GM18907 (cell line): ENCODE data around the gene SYNPO.

Experiments
- ATAC-seq: cut with Tn5 transposase; IDR thresholded peaks from one replicate; pipeline ENCODE4 v1.9.1; 2021; ENCODE audit warnings: mild to moderate bottlenecking, moderate library complexity; ENCODE audit not compliant: unreplicated experiment

SYNPO gene

DNA sequence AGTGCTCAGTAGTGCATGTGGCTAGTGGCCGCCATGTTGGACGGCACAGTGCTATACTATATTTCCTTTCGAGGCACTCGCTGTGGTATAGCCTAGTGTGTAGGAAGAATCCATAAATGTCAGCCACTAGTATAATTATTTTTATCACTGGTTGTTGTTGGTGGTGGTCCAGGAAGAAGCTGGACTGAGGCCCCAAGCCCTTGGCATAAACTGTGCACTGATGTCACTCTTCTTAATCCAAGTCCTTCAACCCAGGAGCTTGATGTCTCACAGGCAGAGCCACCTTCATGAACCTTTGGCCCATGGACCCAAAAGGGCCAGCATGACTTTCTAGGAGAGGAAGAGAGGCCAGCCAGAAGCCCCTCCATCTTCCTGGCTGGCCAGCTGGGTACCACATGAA lies 32.5 kb upstream of the SYNPO start:
- no peak for ATAC-seq

DNA sequence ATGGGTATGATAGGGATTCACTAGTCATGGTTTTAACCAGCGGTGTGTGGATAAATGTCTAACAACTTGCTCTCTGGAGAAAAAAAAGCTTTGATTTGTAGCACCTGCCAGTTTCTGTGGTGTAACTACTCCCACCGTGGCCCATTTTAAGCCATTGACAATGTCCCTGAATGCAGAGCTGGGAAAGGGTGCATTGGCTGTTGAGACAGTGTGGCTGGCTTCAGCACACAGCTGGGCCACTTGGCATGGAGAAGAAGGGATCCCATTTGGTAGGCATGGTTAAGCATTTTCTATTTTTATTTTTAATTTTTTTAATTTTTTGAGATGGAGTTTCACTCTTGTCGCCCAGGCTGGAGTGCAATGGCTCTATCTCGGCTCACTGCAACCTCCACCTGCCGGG lies 31.5 kb upstream of the SYNPO start:
- ATAC-seq = no peak

DNA sequence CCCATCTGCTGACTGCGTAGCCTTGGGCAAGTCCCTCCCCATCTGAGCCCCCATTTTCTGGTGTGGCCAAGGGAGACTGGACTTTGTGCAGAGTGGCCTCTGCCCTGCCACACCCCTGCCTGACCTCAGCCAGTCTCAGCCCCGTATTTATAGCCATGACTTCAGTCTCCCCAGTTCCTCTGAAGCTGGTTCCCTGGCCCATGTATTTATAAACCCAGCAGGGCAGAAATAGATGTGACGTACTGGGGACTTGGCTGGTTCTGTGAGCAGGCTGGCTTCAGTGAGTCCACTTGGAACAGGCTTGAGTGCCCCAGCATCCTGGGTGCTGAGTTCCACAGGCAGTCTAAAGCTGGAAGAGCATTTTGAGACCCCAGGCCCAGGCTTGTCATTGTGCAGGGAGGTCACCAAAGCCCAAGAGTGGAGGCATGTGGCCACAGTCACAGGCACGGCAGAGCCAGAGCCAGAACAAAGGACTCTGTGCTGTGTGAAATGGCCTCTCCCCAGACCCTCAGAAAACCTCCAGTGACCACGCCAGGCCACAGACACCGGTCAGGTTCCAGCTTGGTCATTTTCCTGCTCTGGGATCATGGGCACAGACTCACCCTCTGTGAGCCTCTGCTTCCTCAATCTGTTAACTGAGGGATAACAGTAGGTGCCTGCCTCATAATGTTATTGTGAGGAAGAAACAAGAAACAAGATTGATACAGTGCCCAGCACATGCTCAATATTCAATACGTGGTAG lies 30.4 kb upstream of the SYNPO start:
- no peak for ATAC-seq

DNA sequence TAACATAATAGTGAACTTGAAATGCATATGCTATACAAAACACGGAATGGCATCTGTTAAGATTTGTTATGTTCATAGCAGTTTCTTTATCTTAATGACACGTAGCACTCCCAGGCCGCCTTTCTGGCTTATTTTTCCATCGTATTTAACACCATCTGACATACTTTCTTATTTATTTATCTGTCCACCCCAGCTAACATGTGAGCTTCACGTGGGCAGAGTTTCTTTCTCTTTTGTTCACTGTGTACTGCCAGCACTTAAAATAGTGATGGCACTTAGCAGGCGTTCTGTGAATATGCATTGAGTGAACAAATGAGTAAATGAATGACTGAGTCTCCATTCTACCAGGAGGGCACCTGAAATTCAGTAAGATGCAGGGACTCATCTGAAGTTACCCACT lies 29.4 kb upstream of the SYNPO start:
- no peak for ATAC-seq

DNA sequence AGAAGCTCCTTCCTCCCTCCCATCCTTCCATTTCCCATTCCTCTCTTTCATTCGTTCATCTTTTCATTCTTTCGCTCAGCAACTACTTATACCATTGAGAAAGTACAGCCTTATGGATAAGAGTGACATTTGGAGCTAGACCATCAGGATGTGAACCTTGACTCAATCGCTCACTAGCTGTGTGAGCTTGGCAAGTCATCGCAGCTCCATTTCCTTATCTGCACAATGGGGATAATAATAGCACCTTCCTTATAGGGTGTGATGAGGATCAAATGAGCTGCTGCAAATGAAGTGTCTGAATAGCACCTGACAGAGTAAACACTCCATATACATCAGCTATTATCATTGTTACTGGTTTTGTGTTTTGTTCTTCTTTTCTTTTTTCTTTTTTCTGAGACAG lies 28.1 kb upstream of the SYNPO start:
- ATAC-seq = no peak

DNA sequence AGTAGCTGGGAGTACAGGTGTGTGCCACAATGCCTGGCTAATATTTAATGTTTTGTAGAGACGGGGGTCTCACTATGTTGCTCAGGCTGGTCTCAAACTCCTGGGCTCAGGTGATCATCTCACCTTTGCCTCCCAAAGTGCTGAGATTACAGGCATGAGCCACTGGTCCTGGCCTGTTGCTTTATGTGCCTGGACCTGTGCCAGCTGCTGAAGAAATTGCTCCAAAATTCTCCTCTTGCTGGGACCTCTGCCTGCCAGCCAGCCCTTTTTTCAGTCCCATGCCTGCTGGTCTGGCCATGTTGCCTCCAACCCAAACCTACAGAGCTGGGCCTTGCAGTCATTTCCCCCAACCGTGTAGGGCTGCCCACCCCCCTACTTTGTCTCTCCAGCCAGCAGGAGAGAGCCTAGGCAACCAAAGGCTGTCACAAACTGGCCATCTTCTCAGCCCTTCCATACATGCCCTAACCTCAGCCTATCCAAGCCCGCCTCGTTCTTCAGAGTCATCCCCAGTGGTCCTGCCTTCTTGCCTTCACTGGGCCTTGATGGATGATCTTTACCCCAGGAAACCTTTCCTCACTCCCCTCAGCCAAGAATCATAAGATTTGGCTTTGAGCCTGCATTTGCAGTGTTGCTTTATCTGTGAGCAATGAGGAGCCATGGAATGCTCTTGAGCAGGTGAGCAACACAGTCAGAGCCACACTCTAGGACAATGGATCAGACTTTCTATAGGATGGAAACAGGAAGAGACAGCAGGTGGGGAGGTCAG lies 27.4 kb upstream of the SYNPO start:
- no peak for ATAC-seq

DNA sequence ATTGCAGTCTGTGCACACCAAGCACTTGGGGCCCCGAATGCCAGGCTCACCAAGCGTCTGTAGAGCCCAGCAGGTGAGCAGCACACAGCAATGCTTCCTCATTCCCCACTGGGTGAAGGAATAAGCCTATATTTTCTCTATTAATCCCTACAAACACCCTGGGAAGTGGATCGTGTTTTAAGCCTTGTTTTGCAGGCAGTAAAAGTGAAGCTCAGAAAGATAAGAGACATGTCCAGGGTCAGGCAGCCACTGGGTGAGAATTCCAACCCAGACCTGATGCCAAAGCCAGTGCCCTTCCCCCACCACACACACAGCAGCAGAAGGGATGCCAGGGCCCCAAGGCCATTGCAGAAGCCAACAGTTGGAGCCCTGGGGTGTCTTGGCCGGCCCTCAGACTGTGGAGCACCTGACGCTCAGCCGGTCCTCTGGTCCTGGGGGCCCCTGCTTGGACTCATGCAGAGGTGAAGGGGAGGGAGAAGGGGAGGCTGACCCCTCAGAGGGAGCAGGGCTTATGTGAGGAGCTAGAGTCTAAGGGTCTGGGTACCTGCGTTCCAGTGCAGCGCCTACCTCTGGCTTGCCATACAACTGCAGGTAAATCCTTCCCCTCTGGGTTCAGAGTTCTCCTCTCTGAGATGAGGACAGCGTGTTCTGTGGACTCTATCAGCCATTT lies 26.3 kb upstream of the SYNPO start:
- ATAC-seq = no peak

DNA sequence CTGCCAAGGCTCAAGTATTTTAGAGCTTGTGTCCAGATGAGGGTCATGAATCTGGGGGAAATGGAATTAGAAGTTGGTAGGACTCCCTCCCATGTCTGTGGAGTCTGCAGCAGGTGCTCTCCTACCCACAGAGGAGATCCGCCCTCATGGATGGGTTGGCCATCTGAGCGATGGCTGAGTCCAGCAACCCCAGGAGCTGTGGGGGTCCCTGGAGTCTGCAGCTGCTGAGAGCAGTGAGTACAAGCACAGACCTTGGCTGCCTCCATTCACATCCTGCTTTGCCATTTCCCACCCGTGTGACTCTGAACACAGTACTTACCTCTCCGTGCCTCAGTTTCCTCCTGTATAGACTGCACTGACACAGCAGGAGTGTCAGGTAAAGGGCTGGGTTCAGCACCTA lies 25.8 kb upstream of the SYNPO start:
- ATAC-seq = no peak

DNA sequence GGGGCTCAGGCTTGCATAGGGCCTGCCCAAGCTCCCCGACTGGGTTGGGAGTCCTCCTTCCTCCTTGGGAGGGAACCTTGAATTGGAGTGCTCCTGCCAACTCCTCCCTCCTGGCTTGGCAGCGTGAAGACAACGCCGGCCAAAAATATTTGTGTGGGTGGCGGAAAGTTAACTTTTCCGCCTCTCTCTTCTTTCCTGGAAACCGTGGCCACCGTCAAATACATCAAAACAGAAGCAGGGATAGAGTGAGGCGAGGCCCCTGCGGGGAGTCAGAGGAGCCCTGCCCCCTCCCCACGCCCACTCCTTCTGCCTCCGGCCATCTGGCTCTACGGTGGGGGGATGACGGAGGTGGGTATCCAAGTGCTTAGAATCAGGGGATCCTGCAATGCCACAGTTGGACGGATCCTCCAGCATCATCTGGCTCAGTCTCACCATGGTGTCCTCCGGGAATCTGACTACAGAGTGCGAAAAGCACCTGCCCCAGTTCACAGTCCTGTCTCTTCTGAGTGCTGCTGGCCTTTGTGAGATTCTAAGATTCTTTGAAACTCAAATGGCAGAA lies 25.2 kb upstream of the SYNPO start:
- ATAC-seq = no peak

DNA sequence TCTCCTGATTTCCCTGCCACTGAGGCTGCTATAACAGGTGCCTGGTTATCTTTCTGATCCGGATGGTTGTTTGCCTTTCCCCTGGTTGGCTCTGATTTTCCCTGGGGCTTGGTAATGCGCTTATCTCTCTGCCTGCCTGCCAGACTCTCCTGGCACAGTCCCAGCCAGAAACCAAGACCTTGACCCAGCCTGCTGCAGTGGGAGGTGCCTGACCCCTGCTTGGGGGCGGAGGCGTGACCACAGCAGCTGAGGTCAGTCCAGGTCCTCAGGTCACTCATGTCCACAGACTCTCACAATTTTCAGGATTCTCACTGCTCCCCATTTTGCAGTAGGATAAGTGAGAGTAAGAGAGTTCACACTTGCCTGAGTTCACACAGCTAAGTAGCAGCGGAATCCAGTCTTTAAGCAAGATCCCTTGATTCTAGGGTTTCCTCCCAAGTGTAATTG lies 24.4 kb upstream of the SYNPO start:
- no peak for ATAC-seq

DNA sequence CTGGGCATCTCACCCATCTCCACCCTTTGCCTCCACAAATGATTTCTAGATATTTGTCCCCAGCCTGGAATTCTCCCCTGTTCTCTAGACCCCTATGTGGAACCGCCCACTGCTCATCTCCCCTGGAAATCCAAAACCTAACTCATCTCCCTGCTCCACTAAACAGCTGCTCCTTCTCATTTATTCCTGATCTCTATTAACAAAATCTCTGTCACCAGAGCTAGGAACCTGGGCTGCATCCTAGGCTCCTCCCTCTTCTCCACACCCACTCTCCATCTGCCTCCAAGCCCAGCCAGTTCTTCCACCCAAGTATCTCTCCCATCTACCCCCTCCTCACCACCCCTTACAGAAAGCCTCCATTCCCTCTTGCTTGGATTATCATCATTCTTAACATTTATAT lies 24.0 kb upstream of the SYNPO start:
- no peak for ATAC-seq

DNA sequence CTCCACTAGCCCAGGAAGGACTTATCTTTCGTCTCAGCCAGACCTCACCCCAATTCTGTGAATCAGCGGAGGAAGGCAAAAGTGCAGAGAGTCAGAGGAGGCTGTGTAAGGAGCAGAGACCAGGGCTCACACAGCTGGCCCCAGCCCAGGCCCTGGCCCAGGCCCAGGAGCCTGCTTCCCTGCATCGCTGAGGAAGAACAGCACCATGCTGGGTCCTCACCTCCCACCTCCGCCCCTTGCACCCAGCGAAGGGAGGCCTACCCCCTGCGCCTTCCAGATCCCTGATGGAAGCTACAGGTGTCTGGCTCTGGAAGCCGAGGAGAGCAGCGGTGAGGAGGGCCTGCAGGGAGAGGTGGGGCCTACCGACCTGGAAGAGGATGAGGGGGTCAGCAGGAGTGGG lies 22.3 kb upstream of the SYNPO start:
- no peak for ATAC-seq

DNA sequence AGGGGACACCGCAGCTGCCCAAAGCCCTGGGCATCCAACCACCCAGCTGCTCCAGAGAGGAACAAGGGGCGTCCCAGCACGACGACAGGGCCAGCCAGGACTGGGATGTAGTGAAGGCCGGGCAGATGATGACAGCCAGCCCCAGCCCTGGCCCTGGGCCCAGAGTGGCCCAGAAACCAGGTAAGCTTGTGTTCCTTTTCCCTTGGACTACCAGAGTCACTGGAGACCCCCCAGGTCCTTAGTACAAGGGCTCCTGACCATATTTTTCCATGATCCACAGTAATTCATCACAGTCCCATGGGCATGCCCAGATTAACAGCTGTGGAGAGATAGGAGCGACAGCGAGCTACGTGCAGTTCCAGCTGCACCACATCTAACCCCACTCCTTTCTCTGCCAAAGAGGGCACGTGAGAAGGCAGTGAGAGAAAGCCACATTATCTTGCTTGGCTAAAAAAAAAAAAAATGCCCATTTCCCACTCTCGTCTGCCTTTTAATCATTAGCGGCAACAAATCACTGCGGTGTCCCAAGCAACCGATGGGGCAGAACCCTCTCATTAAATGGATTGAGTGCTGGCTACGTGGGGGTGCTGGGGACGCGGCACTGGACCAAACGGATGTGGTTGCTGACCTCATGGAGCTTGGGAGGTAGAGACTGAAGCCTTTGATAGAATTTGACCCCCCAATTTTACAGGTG lies 21.7 kb upstream of the SYNPO start:
- no peak for ATAC-seq

DNA sequence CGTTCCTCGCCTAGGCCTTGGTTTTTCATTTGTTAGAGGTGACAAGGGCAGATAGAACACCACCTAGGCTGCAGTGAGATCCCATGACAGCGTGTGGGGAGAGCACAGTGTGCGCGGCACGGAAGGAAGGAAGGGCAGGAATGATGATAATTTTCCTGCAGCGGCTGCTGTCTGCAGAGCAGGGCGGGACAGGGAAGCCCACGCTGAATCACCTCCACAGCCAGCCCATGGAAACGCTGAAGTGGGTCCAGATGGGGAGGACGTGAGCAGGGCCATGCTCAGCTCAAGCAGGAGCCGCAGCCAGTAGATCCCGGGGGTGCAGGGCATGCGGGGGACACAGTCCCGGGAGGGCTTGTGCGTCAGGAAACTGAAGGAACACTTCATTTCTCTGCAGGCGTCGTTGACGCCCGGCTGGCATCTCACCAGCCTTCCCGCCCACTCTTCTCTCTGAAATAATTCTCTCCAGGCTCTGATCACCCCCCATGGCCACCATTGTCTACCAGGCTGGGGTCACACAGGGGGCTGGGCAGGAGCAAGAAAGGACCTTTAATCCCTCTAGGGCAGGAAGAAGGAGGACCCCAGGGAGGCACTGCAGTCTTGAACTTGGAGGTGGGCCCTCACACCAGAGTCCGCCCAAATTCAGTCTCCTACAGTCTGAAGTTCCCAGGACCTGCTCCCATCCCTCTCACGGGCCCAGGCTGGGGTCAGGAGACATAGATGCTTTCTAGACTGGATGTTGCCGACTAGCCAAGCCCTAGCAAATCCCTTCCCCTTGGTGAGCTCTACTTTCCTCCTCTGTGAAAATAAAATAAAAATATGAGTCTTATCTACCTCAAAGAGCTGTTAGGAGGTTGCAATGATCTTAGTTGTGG lies 20.9 kb upstream of the SYNPO start:
- ATAC-seq = no peak

DNA sequence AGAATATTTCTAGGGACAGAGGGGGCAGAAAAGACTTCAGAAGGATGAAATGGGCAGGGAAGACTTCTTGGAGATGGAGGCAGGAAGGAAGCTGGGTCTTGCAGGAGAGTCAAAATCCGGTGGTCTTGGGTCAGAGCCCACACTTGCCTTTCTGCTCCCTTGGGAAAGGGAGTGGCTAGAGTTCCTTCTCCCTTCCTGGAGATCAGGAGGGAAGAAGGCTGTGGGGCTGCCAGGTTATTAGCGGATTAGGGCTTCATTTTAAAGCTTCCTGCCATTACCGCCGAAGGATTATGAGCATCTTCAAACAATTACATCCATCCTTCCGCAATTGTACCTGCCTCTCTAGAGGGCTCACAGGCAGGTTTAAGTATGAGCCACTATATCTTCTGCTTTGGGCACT lies 19.2 kb upstream of the SYNPO start:
- no peak for ATAC-seq

DNA sequence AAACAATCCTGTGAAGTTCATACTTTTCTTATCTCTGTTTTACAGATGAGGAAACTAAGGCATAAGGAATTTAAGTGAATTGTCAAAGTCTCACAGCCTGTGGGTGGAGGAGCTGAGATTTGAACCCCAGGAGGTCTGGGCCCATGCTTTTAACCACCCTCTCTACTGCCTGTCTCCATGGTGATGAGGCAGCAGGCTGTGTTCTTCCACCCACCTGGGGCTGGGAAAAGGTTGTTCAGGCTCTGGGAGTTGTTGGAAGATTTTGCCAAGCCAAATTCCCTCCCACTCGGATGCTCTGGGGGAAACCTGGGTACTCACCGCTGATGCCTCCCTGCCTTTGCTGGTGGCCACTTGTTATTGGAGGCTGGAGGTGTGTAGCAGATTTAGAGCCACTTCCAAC lies 18.3 kb upstream of the SYNPO start:
- no peak for ATAC-seq

DNA sequence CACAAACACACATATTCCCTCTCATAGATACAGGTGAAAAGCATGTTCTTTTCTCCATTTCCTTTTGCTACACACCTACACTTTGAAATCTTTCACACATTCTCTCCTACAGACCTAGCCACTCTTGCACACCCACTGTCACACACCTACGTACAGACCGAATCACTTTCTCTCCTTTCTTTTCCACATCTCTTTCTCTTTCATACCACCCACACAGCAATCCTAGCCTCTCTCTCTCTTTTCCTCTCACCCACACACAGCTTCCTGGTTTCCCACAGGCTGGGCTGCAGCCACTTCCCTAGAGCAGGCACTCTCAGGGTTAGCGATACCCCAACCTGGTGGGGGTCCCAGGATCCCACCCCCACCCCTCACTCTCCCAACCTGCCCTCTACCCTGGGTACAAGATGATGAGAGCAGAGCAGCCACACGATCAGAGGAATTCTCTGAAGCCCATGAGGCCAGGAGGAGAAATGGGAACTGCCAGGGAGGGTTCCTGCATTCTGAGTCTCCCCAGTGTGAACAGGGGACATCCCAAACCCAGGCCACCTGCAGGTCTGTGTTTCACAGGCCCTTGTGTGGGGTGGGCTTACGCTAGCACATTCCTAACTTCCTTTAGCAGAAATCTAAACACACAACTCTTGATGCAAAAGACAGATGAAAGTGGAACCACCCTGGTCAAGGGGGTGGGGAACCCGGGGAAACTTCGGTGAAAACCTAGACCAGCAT lies 17.1 kb upstream of the SYNPO start:
- no peak for ATAC-seq

DNA sequence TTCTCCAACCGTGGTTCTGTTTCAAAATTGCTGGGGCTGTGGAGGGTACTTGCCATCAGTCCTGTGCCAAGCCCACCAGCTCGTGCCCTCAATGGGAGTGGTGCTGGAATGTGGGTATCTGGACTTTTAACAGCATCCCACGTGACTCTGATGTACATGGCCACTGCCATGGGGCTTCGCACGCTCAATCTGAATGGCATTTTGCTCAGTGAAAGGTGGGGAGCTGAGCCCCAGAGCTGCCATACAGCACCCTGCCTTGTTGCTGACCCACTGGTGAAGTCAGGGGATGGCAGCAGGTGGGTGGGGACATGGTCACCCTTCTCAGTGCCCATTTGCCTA lies 16.6 kb upstream of the SYNPO start:
- ATAC-seq = no peak

DNA sequence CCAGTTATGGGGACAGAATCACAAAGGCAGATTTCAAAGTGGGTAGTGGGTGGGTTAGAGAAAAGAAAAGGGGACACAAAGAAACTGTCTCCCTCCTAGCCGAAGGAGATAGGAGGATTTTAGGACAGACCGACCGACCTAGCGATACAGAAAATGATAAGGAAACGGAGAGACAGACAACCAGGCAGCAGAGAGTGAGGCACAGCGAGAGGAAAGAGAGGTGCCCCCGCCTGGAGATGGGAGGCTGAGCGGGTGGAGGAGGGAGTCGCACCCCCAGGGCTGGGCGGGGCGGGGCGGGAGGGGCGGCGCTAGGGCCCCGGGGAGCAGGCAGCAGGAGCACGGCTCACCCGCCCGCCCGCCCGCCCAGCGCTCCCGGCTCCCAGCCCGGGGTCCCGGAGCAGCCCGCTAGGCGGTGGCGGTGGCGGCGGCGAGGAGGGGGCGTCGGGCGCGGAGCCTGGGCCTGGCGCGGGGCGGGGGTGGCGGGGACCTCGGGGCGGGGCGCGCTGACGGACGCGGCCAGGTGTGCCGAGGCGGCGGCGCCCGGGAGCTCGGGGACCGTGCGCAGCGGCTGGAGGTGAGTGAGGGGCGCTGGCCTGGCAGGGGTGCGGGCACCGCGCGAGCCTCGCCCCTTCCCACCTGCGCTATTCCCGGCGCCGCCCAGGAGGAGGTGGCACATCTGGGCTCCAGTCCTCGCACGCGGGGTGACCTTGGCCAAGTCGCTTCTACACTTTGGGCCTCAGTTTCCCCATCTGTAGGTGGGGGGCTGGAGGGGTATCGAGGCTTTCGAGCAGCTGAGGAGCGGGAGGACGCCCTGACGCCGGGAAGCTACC lies 15.9 kb upstream of the SYNPO start:
- no peak for ATAC-seq
